ENCODE measurements around the gene GRIN2A.

GRCh38 chr16:9868606-9869149 is 313.6 kb downstream of the GRIN2A start:
- TF ChIP-seq ZNF274 (IDR thresholded peaks at IDR 0.05; ENCODE audit: low read depth, low read length) (no peak), SUZ12 (IDR thresholded peaks at IDR 0.05; ENCODE audit: extremely low read depth, insufficient read depth, insufficient read length) (no peak), YY1 (IDR thresholded peaks at IDR 0.05; ENCODE audit: insufficient read depth, insufficient read length) (no peak)

All from NT2/D1 (cell line).